HG03565 (cell line): ENCODE data around the gene WDR4.
"Not testable (repeated sequence)": the region's sequence is repeated elsewhere in the genome, so short reads cannot be mapped to it uniquely, and the experiment has no call there.

Experiments
- ATAC-seq: cut with Tn5 transposase; IDR thresholded peaks from one replicate; pipeline ENCODE4 v1.9.1; 2021; ENCODE audit warnings: mild to moderate bottlenecking, moderate library complexity; ENCODE audit not compliant: unreplicated experiment

WDR4 gene

GRCh38 chr21:42854246-42855010 is 24.9 kb downstream of the WDR4 start:
- no peak for ATAC-seq

- ATAC-seq = no peak
Observed at GRCh38 chr21:42853621-42854020, 25.7 kb downstream of the WDR4 start.

DNA sequence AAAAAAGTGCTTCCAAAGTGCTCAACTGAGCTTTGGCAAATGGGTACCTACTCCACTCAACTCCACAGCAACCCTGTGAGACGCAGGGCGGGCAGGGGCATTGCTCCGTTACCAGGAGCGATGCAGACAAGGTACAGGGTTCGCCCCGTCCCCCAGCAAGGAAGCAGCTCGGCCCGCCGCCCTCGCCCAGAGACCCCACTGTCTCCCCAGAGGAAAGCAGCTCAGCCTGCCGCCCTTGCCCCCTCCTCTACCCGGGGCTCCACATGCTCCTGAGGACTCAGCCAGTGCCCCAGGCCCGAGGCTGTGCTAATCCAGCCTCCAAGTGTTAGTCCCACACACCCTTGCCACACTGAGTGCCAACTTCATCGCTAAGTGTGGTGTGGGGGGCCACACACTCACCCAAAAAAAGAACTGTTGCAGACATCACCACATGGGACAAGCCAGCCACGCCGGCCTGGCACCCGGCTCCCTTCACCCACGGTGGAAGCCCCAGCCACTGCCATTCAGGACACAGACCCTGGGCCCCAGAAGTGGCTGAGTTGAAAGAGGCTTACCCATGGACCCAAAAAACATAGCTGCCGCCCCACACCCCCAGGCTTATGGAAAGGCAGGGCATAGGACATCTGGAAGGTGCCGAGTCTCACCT is 26.3 kb downstream of the WDR4 start:
- ATAC-seq = no peak

DNA sequence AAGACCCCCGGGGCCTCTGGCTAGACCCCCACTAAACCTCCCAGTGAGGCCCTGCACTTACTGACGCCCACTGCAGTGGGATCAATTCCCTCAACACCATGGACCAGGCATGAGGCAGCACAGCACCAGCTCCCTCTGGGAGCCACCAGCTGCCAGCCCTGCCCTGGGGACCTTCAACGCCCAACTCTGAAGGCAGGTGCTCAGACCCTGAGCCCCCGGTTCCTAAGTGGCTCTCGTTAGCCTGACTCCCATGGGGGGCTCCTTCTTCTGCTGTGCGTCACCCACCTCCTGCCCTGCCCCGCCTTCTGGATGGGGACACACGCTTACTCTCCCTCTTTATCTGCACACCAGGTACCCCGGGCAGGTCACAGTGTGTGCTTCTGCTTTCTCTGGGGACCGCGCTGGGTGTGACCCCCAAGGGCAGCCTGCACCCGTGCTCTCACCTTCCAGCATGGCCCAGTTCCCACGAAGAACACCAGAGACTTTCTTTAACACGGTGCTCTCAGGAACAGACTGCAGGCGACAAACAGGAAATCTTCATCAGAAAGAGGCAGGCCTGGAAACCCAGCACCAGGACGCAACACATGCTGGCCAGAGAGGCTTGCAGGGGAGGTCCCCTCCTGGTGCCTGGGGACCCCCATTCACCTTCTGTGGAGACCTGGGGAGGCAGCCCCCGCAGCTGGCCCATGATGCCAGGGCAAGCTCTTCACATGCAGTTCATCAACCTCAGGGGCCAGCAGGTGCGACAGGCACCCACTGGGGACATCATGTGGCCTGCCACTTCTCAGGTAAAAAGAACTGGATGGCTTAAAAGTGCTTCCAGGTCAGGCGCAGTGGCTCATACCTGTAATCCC is 27.3 kb downstream of the WDR4 start:
- ATAC-seq = no peak

DNA sequence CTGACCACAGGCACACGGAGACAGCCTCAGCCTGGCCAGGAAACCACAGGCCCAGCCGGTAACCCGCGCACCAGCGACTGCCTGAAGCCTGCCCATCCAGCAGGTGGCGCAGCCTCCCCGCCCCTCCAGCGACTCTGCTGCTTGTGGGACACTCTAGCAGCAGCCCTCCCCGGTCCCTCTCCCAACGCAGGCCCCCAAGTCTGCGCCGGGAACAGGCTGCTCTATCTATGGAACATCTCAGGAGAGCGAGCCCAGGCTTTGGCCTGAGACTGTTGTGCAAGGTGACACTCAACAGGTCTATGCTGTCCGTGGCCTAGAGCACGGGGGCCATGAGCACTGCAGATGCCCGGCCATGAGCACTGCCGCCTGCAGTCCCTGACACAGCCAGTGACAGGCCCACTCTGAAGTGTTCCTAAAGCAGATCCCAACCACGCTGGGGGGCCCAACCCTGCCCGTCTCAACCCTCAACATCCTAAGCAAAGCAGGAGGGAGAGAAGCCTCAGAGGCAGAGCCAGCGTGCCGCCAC is 28.4 kb downstream of the WDR4 start:
- ATAC-seq = no peak

DNA sequence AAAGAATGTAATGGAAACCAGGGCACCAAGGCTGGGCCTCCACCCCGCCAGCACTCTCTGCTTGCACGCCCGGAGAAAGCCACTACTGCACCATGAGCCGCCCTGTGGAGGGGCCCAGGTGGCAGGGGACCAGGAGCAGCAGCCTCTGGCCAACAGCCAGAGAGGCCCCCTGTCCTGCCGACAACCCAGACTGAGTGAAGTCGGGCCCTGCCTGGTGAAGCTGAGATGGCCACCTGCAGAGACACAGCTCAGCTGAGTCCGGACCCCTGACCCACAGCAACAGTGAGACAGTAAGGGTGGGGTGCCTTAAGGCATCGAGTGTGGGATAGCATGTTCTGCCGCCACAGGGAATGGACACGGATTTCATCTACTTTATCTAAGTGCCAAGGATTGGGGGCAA is 28.9 kb downstream of the WDR4 start:
- no peak for ATAC-seq

- ATAC-seq = no peak
Observed at GRCh38 chr21:42849759-42850412, 29.5 kb downstream of the WDR4 start.

GRCh38 chr21:42848932-42849758 is 30.2 kb downstream of the WDR4 start:
- ATAC-seq = no peak

GRCh38 chr21:42848144-42848931 is 31.0 kb downstream of the WDR4 start:
- ATAC-seq = not testable (repeated sequence)

- ATAC-seq = no peak
Observed at GRCh38 chr21:42847726-42848125, 31.6 kb downstream of the WDR4 start.

DNA sequence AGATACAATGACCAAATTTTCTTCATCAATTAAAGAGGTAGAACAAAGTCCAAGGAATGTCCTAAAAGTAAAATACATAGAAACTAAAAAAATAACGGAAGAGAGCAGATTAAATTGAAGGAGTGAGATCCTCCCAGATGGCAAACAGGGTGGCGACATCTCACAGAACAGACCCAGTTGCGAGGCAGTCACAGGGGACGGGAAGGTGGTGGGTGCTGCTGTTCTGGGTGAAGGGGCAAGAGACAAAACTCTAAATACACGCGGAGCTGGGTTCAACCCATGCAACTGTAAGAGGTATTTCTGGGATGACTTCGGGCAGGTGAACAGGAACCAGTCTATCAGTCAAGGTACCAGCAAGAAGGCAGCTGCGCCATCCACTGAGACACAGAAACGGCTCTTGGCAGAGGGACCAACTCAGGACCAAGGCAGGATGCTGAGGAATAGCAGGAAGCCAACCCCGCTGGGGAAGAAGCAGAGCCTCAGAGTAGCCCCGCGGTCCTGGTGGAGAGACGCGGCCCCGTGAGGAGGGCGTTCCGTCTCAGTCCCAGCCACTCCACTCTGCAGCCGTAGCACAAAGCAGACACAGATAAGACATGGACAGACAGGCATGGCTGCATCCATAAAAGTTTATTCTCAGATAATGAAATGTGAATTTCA is 32.2 kb downstream of the WDR4 start:
- no peak for ATAC-seq

DNA sequence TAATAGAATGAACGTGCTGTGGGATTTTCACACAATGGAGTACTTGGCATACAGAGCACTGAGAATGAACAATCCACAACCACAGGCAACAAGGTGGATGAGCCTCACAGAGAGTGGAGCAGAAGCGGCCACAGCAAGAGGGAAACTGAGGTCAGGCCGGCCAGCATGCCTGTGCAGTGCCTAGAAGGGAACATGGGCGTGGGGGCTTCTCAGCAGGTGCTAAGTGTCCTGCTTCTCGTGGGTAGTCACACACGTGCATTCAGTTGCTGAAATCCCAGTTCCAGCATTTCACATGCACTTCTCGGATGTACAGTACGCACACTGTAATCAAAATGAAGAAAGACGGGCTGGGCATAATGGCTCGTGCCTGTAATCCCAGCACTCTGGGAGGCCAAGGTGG is 33.1 kb downstream of the WDR4 start:
- no peak for ATAC-seq

GRCh38 chr21:42845296-42845965 is 33.9 kb downstream of the WDR4 start:
- no peak for ATAC-seq

GRCh38 chr21:42844411-42845113 is 34.8 kb downstream of the WDR4 start:
- ATAC-seq = no peak

DNA sequence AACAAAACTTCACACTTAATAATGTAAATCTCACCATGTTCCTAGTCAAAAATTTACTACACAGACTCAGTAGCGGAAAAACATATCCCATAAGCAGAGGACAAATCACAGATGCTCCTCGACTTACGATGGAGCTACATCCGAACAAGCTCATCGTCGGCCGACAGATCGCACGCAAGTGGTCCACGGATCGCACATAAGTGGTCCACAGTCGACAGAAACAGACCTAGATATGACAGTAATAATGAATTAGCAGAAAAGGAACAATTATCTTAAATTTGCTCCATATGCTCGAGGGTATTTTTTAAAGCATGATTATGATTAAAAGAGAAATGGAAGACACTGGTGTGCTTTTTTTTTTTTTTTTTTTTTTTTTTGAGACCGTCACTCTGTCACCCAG is 36.3 kb downstream of the WDR4 start:
- no peak for ATAC-seq

- ATAC-seq = not testable (repeated sequence)
Observed at GRCh38 chr21:42841916-42842655, 37.3 kb downstream of the WDR4 start.
